H9 (cell line): ENCODE results near the gene SNRPF. TPM values are rescaled to one million over a fixed set of nuclear protein-coding genes. Genes with fewer than 3 reads are reported as not detected.

Experiments used
- DNase-seq: peaks from one replicate; pipeline ENCODE4 v3.0.0-alpha.2; 2017
- H2AFZ ChIP-seq: one replicate; pipeline ENCODE4 v1.6.1; 2013; ENCODE audit warnings: mild to moderate bottlenecking, low read length, control low read depth, moderate library complexity
- H2AK5ac ChIP-seq: 2 replicates; pipeline ENCODE4 v1.6.1; 2013; ENCODE audit warnings: low read length, control low read depth, mixed read lengths; ENCODE audit not compliant: insufficient read length
- H2BK120ac ChIP-seq: one replicate; pipeline ENCODE4 v1.6.1; 2013; ENCODE audit warnings: low read depth, mild to moderate bottlenecking, low read length, control low read depth, inconsistent platforms; ENCODE audit not compliant: poor library complexity, severe bottlenecking
- H2BK12ac ChIP-seq: 2 replicates; pipeline ENCODE4 v1.6.1; 2013; ENCODE audit warnings: low read length, control low read depth, mixed read lengths, low read depth; ENCODE audit not compliant: insufficient read length
- H2BK15ac ChIP-seq: 2 replicates; pipeline ENCODE4 v1.6.1; 2013; ENCODE audit warnings: low read depth, low read length, control low read depth
- H2BK20ac ChIP-seq: one replicate; pipeline ENCODE4 v1.6.1; 2013; ENCODE audit warnings: low read depth, mild to moderate bottlenecking, low read length, control low read depth, inconsistent platforms; ENCODE audit not compliant: poor library complexity, severe bottlenecking
- H2BK5ac ChIP-seq: 2 replicates; pipeline ENCODE4 v1.6.1; 2013; ENCODE audit warnings: low read length, control low read depth, mixed read lengths; ENCODE audit not compliant: insufficient read length
- H3K14ac ChIP-seq: 2 replicates; pipeline ENCODE4 v1.6.1; 2013; ENCODE audit warnings: low read length, control low read depth; ENCODE audit not compliant: insufficient read depth
- H3K18ac ChIP-seq: 2 replicates; pipeline ENCODE4 v1.6.1; 2013; ENCODE audit warnings: low read depth, mild to moderate bottlenecking, mixed read lengths, low read length, control low read depth; ENCODE audit not compliant: insufficient read length
- H3K23ac ChIP-seq: 2 replicates; pipeline ENCODE4 v1.6.1; 2013; ENCODE audit warnings: low read length, control low read depth, mixed read lengths, low read depth; ENCODE audit not compliant: insufficient read length
- H3K23me2 ChIP-seq: 2 replicates; pipeline ENCODE4 v1.6.1; 2013; ENCODE audit warnings: low read depth, mild to moderate bottlenecking, mixed read lengths, low read length, control low read depth; ENCODE audit not compliant: insufficient read length, poor library complexity, severe bottlenecking
- H3K27ac ChIP-seq: 2 replicates; pipeline ENCODE4 v1.5.1; 2013; ENCODE audit warnings: low read length, control low read depth, mixed read lengths, low read depth; ENCODE audit not compliant: insufficient read length
- H3K27me3 ChIP-seq: 2 replicates; pipeline ENCODE4 v1.6.1; 2013; ENCODE audit warnings: low read length, control low read depth, inconsistent platforms; ENCODE audit not compliant: insufficient read depth
- H3K4ac ChIP-seq: 2 replicates; pipeline ENCODE4 v1.6.1; 2013; ENCODE audit warnings: low read depth, mild to moderate bottlenecking, control low read depth, inconsistent platforms, low read length, moderate library complexity
- H3K4me1 ChIP-seq: 2 replicates; pipeline ENCODE4 v1.6.1; 2013; ENCODE audit warnings: low read length, control low read depth, inconsistent platforms; ENCODE audit not compliant: insufficient read depth
- H3K4me2 ChIP-seq: 2 replicates; pipeline ENCODE4 v1.6.1; 2013; ENCODE audit warnings: low read length, control low read depth, mixed read lengths; ENCODE audit not compliant: insufficient read length, insufficient read depth
- H3K56ac ChIP-seq: 2 replicates; pipeline ENCODE4 v1.6.1; 2013; ENCODE audit warnings: low read depth, mild to moderate bottlenecking, mixed read lengths, low read length, control low read depth; ENCODE audit not compliant: insufficient read length
- H3K79me1 ChIP-seq: 2 replicates; pipeline ENCODE4 v1.6.1; 2013; ENCODE audit warnings: low read depth, mild to moderate bottlenecking, moderate library complexity, low read length, control low read depth, inconsistent platforms; ENCODE audit not compliant: insufficient read depth, poor library complexity, severe bottlenecking
- H3K79me2 ChIP-seq: 2 replicates; pipeline ENCODE4 v1.6.1; 2013; ENCODE audit warnings: low read length, control low read depth, inconsistent platforms; ENCODE audit not compliant: insufficient read depth
- H3K9ac ChIP-seq: 2 replicates; pipeline ENCODE4 v1.6.1; 2013; ENCODE audit warnings: low read length, control low read depth, mixed read lengths; ENCODE audit not compliant: insufficient read length; ENCODE audit errors: extremely low read depth
- H3K9me3 ChIP-seq: one replicate; pipeline ENCODE4 v1.6.1; 2013; ENCODE audit warnings: low read depth, low read length, inconsistent platforms; ENCODE audit not compliant: control insufficient read depth
- H3T11ph ChIP-seq: one replicate; pipeline ENCODE4 v1.6.1; 2013; ENCODE audit warnings: mild to moderate bottlenecking, low read length, control low read depth, inconsistent platforms
- H4K20me1 ChIP-seq: one replicate; pipeline ENCODE4 v1.6.1; 2013; ENCODE audit not compliant: control insufficient read depth, insufficient read length, insufficient read depth
- H4K5ac ChIP-seq: 2 replicates; pipeline ENCODE4 v1.6.1; 2013; ENCODE audit warnings: low read depth, mild to moderate bottlenecking, mixed read lengths, low read length, control low read depth; ENCODE audit not compliant: insufficient read length
- H4K8ac ChIP-seq: replicated peaks from 2 replicates; pipeline ENCODE4 v1.6.1; 2013; ENCODE audit warnings: low read length, control low read depth, mixed read lengths, low read depth; ENCODE audit not compliant: insufficient read length
- H4K91ac ChIP-seq: 2 replicates; pipeline ENCODE4 v1.6.1; 2013; ENCODE audit warnings: low read depth, mild to moderate bottlenecking, moderate library complexity, mixed read lengths, low read length, control low read depth; ENCODE audit not compliant: insufficient read length
- H3K27ac Mint-ChIP-seq, 3 experiments: 2 replicates in 2 of 3; 3 replicates in 1 of 3; pipeline ENCODE4 v1.8.0; 2020 to 2021; ENCODE audit warnings: mixed read lengths in 3 of 3, mild to moderate bottlenecking in 1 of 3, moderate library complexity in 1 of 3
- H3K27me3 Mint-ChIP-seq: 2 replicates; pipeline ENCODE4 v1.8.0; 2021; ENCODE audit warnings: low read depth, mild to moderate bottlenecking, moderate library complexity, mixed read lengths
- H3K36me3 Mint-ChIP-seq, 3 experiments: 2 replicates in 2 of 3; 3 replicates in 1 of 3; pipeline ENCODE4 v1.8.0; 2020 to 2021; ENCODE audit warnings: low read depth in 3 of 3, mixed read lengths in 3 of 3; ENCODE audit not compliant: insufficient read depth in 1 of 3
- H3K4me1 Mint-ChIP-seq, 2 experiments: 2 replicates each; pipeline ENCODE4 v1.8.0; 2020; ENCODE audit warnings: mixed read lengths in 2 of 2
- H3K4me3 Mint-ChIP-seq, 2 experiments: 2 replicates in 1 of 2; 3 replicates in 1 of 2; pipeline ENCODE4 v1.8.0; 2020 to 2021; ENCODE audit warnings: mild to moderate bottlenecking in 2 of 2, mixed read lengths in 2 of 2, moderate library complexity in 1 of 2
- H3K9me3 Mint-ChIP-seq, 2 experiments: 2 replicates in 1 of 2; 3 replicates in 1 of 2; pipeline ENCODE4 v1.8.0; 2020; ENCODE audit warnings: mild to moderate bottlenecking in 2 of 2, mixed read lengths in 2 of 2, moderate library complexity in 1 of 2
- total RNA-seq: library from RNA; stranded (reverse); gene quantifications from 2 replicates; pipeline ENCODE4 v1.2.1, GENCODE V29; 2021
- TF ChIP-seq, protein P1 (sequence below): fragments of 200-600 bp; sonication (generic); conservative IDR thresholded peaks from 3 replicates; pipeline ENCODE4 v1.8.0; 2021; ENCODE audit warnings: antibody characterized with exemption, mild to moderate bottlenecking

SNRPF gene
- total RNA-seq, 1 experiment from 2014 or later, result 77.1 TPM

GRCh38 chr12:95863337-95863736, 4.6 kb downstream of the SNRPF start:
- H4K91ac ChIP-seq, result no peak overlapping the region
- Mint-ChIP-seq H3K36me3 (peaks cover 44 to 58% (median 55%) of the 10 kb centered on the region in 3 experiments), H3K4me1 (no peaks in the 10 kb centered on the region; a peak in 2 of 4 replicates), H3K27me3 (no peaks in the 10 kb centered on the region), H3K4me3 (no peak overlapping the region), H3K27ac (peak overlapping the region in 1 of 3 experiments; percentile 14; a peak in 1 of 7 replicates), H3K9me3 (peaks cover 12 to 14% of the 10 kb centered on the region in 2 experiments)
- no peaks in the 10 kb centered on the region for H3K9me3 ChIP-seq
- no peak overlapping the region for H2BK12ac ChIP-seq
- H2BK120ac ChIP-seq, result no peak overlapping the region
- TF ChIP-seq, protein P1, sequence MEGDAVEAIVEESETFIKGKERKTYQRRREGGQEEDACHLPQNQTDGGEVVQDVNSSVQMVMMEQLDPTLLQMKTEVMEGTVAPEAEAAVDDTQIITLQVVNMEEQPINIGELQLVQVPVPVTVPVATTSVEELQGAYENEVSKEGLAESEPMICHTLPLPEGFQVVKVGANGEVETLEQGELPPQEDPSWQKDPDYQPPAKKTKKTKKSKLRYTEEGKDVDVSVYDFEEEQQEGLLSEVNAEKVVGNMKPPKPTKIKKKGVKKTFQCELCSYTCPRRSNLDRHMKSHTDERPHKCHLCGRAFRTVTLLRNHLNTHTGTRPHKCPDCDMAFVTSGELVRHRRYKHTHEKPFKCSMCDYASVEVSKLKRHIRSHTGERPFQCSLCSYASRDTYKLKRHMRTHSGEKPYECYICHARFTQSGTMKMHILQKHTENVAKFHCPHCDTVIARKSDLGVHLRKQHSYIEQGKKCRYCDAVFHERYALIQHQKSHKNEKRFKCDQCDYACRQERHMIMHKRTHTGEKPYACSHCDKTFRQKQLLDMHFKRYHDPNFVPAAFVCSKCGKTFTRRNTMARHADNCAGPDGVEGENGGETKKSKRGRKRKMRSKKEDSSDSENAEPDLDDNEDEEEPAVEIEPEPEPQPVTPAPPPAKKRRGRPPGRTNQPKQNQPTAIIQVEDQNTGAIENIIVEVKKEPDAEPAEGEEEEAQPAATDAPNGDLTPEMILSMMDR, result no peak
- H3K56ac ChIP-seq, result no peak overlapping the region
- no peak for DNase-seq
- no peak overlapping the region for H3K18ac ChIP-seq
- H3K4ac ChIP-seq, result no peak overlapping the region
- no peak overlapping the region for H4K8ac ChIP-seq
- H3K23me2 ChIP-seq, result peaks cover 8% of the 10 kb centered on the region
- no peak overlapping the region for H2AFZ ChIP-seq
- H3K14ac ChIP-seq, result no peak overlapping the region
- H3K4me1 ChIP-seq, result no peaks in the 10 kb centered on the region
- H3T11ph ChIP-seq, result no peak overlapping the region
- H3K4me2 ChIP-seq, result no peak overlapping the region
- H3K27ac ChIP-seq, result no peak overlapping the region
- H3K9ac ChIP-seq, result no peak overlapping the region
- no peak overlapping the region for H2AK5ac ChIP-seq
- peaks cover 8% of the 10 kb centered on the region for H3K79me1 ChIP-seq
- H4K5ac ChIP-seq, result no peak overlapping the region
- no peak overlapping the region for H3K23ac ChIP-seq
- no peak overlapping the region for H2BK15ac ChIP-seq
- H2BK5ac ChIP-seq, result no peak overlapping the region
- H3K27me3 ChIP-seq, result no peaks in the 10 kb centered on the region
- no peak overlapping the region for H2BK20ac ChIP-seq
- peaks cover 4% of the 10 kb centered on the region for H4K20me1 ChIP-seq
- peaks cover 30% of the 10 kb centered on the region; the same call in 1 of the 2 replicates for H3K79me2 ChIP-seq
